ENCODE data around the gene CLTC. TPM values are rescaled to one million over a fixed set of nuclear protein-coding genes. Genes with fewer than 3 reads are reported as not detected.

The CLTC gene
- total and polyA plus RNA-seq, 2 of the 4 experiments (the other 2 are of a cell fraction), result 181 to 641 TPM

GRCh38 chr17:59627770-59628171 is 8.1 kb downstream of the CLTC start:
- no TSS peak for BruUV-seq (replicated peaks)
- H3K18ac ChIP-seq (ENCODE audit: low read depth, low read length), result peak overlapping the region; percentile 44; the same call in 1 of the 2 replicates
- H3K4me2 ChIP-seq (ENCODE audit: low read depth, low read length), result peak overlapping the region; percentile 69; the same call in 1 of the 2 replicates
- POLR2A ChIA-PET (ENCODE audit: unreplicated experiment), result no interaction called here
- dilution Hi-C loops (cut with HindIII; ENCODE audit: low sequenced_read_pairs, unreplicated experiment) (no loop called here), in situ Hi-C loops (cut with MboI; ENCODE audit: low sequenced_read_pairs) (loop anchor here (5.0 kb wide), 1 partner anchor 50 kb away; no protein-coding TSS in a partner anchor), intact Hi-C loops (cut with micrococcal nuclease) (no loop called here)
- H2AK9ac ChIP-seq (replicated peaks; ENCODE audit: low read depth, low read length, poor library complexity), result no peak overlapping the region
- H3K27me3 ChIP-seq (ENCODE audit: control insufficient read depth, insufficient read depth, low read length), result no peaks in the 10 kb centered on the region
- H3K4ac ChIP-seq (ENCODE audit: low read depth, low read length), result no peak overlapping the region
- no peak overlapping the region for H3K4me3 ChIP-seq (ENCODE audit: insufficient read depth, low read depth, low read length)
- H4K8ac ChIP-seq (ENCODE audit: low read depth in 2 of 2, low read length in 2 of 2), result no peak overlapping the region
- DNase-seq (no peak), ATAC-seq (ENCODE audit: low read depth) (peak; percentile 5; the same call in 1 of the 2 replicates)
- H3K14ac ChIP-seq (replicated peaks; ENCODE audit: low read depth, low read length), result no peak overlapping the region
- H3K23ac ChIP-seq (ENCODE audit: low read depth, low read length), result no peak overlapping the region
- H3K27ac ChIP-seq (ENCODE audit: insufficient read depth, low read length), result no peak overlapping the region
- no peaks in the 10 kb centered on the region for H3K9me3 ChIP-seq (ENCODE audit: control insufficient read depth, insufficient read depth, low read length)
- H2AK5ac ChIP-seq (ENCODE audit: low read depth, low read length), result no peak overlapping the region
- peaks cover 3% of the 10 kb centered on the region for H3K36me3 ChIP-seq (ENCODE audit: control insufficient read depth, insufficient read depth, low read length)
- 43% methylated on average over 1 of the region's 2 CpGs; no CpG with 5 or more reads in 1 of the 2 experiments for WGBS, 2 experiments (ENCODE audit: extremely low coverage in 2 of 2, insufficient read length in 1 of 2)
- TF ChIP-seq RAD21 (IDR thresholded peaks at IDR 0.05; ENCODE audit: low read length), result no peak
- TF ChIP-seq RFX5 (IDR thresholded peaks at IDR 0.05; ENCODE audit: low read depth, low read length), result no peak
- no peak for TF ChIP-seq RCOR1 (IDR thresholded peaks at IDR 0.05; ENCODE audit: insufficient replicate concordance, low read length)
- no peak for TF ChIP-seq ELK1 (IDR thresholded peaks at IDR 0.05; ENCODE audit: borderline replicate concordance, low read depth, low read length)
- peaks cover 6% of the 10 kb centered on the region; the same call in 1 of the 2 replicates for H3K9me1 ChIP-seq (ENCODE audit: insufficient read depth, low read length)
- no peak overlapping the region for H4K5ac ChIP-seq (ENCODE audit: low read depth, low read length)
- H2BK20ac ChIP-seq (ENCODE audit: low read depth, low read length), result no peak overlapping the region
- H3K4me1 ChIP-seq (ENCODE audit: control insufficient read depth, insufficient read depth, low read length), result peaks cover 19% of the 10 kb centered on the region
- no peak overlapping the region for H3K9ac ChIP-seq (ENCODE audit: low read depth, low read length)
- CTCF ChIA-PET, result no interaction called here
- H2BK5ac ChIP-seq (ENCODE audit: low read depth, low read length, poor library complexity, severe bottlenecking), result peak overlapping the region; percentile 64
- H4K20me1 ChIP-seq (ENCODE audit: insufficient read depth, low read length), result peaks cover 100% of the 10 kb centered on the region
- H2AFZ ChIP-seq (replicated peaks; ENCODE audit: low read length, poor library complexity), result no peak overlapping the region
- no peak overlapping the region for H2BK120ac ChIP-seq (ENCODE audit: low read depth, low read length)
- H2BK15ac ChIP-seq (ENCODE audit: low read depth, low read length), result no peak overlapping the region
- no peak overlapping the region for H3K56ac ChIP-seq (ENCODE audit: extremely low read depth, insufficient read depth, low read length)
- peaks cover 0 to 29% of the 10 kb centered on the region in 2 experiments; a peak in 2 of 4 replicates for H3K79me1 ChIP-seq (ENCODE audit: low read depth in 1 of 2, low read length in 2 of 2)
- no peak overlapping the region for H4K91ac ChIP-seq (ENCODE audit: insufficient read depth, low read depth, low read length)
